8988T (cell line): Measurements from ENCODE around the gene CD58.
A peak's percentile ranks its signal among the peaks of the same experiment; 100 is the strongest.
"Not testable (repeated sequence)": the region's sequence is repeated elsewhere in the genome, so short reads cannot be mapped to it uniquely, and the experiment has no call there.

ENCODE experiments used
- DNase-seq: peaks from one replicate; pipeline ENCODE4 v3.0.0; 2011

CD58 gene

DNA sequence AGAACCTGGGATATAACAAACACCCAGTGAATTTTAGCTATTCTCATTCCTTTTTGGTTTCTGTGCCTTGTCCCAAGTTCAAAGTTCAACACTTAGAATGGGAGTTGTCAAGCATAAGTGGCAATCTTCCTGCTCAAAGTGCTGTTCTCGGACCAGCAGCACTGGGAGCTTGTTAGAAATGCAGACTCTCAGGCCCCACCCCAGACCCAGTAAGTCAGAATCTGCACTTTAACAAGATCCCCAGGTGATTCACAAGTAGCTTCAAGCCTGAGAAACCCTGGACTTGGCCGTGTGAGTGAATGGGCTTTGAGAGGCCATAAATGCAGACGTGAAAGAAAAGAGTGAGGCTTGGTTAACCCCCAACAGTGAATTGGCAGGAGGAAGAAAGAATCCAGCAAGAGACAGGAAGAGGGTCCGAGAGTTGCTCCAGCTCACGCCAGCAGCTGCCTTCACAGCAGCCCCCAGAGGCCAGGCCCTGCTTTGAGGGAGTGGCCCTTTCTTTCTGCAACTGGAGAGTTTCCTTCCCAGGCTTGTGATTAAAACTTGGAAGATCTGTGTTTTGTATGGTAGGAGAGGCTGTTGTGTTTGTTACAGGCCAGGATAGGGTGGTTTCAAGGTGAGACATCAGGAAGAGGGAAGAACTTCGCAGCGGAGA, 21.3 kb upstream of the CD58 start:
- DNase-seq, result not testable (repeated sequence)

DNA sequence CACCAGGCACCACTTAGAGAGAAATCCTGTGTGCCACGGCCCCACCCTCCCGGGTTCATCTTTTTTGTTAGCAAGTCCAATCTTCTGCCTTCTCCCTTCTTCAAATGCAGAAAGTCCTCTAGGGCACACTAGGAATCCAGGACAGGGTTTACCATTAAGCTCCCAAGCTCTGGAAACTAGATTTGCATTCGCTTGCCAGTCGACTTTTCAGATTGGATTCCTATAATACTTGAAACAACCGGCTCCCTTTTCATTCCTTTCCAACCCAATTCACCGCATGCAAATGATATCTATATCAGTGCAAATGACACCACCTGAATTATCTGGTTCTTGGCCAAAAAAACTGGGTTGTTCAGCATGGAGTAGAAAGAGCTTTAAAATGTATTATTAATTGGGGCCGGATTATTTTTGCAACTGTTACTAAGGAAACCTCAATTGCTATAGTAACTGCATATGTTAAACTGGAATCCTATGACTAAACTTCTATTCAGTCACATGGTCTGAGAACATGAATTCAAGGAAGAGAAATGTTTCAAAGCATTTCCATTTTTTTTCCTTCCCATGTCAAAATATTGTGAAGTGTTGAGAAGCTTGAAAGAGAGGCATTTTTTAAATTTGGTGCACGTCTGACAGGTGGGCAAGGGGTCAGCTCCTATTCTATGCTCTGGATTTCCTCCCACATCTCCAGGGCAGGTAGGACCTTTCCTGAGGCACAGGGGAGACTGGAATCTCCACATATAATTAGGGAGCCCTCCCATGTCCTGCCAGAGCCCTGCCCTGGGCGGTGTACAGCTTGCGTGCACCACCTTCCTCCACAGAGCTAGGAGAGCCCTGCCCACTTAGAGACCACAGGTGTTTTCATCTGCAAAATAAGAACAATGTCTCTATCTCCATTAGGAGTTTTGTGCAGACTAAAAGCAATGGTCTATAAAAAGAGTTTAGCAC, 20.5 kb upstream of the CD58 start:
- DNase-seq, result not testable (repeated sequence)

DNA sequence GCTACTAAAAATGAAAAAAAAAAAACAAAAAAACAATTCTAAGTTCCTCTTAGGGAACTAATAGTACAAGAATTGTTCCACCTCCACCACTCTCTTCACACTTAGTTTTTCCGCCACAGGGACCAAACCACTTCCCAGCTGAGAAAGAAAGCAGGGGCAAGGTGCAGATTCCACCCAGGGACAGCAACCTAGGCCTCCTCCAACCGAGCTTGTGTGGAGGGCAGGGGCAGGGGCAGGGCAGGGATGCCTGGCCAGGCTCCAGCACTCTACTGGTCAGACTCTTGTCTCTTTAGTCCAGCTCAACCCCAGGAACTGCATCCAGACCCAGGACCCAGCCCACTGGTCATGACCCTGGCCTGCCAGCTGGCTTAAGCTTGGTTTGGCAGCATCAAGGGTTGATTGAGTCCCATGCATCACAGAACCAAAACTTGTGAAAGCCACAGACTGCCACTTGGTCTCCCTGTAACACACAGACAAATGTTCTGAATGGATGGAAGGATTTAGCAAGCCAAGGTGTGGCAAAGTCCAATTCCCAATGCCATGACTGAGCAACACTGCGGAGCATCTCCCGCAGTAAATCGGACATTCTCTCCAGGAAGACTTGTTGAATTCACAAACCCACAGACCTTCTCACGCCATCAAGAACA, 19.7 kb upstream of the CD58 start:
- not testable (repeated sequence) for DNase-seq

DNA sequence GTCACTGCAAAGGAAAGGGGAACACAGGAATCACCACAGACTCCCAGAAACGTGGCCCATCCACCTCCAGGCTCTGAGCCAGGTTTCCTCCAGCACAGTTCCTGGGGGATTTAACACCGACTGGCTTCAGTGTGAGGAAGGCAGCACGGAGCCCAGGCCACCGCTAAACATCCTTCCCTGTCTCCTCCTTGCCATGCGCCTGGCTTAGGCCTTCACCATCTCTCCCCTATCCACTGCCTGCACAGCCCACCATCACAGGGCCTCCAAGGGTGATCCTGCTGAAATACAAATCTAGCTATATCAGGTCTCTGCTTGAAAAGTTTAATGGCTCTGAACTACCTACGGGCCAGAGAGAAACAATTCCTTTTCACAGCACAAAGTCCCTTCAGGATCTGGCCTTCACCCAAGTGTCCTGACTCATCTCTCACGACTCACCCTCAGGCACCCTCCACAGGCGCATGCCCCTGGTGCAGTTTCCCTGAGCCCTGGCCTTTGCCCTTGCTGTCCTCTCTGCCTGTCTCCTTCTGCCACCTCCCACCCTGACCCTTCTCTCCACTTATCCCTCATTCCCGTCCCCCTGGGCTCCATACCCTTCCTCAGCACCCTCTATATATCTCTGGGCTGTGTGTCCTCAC, 18.4 kb upstream of the CD58 start:
- DNase-seq, result not testable (repeated sequence)

DNA sequence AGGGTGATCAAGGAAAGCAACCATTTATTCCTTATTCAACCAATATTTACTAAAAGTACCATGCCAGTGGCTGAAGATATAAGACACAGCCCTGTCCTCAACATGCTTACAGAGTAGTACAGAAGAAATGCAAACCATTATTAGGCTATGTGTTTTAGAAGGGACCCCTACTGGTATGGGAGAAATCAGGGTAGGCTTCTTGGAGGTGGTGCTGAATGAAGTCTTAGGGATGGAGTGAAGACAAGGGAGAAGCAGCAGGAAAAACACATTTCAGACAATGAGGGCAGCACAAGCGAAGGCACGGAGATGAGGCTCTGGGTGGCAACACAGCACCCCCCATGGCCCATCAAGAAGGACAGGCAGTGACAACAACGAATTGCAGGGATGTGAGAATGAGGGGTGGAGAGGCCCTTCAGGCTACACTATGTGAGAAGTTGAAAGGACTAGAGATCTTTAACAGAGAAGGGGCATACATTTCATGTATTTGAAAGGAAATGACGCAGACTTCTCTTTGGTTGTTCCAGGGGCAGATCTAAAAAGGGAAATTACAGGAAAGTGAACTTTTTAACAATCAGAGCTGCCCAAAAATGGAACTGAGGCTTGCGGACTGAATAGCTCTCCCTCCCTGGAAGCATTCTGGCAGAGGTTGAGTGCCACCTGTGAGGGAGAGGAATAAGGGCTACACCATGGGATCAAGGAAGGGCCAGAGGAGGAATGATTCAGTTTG, 16.8 kb upstream of the CD58 start:
- no peak for DNase-seq

DNA sequence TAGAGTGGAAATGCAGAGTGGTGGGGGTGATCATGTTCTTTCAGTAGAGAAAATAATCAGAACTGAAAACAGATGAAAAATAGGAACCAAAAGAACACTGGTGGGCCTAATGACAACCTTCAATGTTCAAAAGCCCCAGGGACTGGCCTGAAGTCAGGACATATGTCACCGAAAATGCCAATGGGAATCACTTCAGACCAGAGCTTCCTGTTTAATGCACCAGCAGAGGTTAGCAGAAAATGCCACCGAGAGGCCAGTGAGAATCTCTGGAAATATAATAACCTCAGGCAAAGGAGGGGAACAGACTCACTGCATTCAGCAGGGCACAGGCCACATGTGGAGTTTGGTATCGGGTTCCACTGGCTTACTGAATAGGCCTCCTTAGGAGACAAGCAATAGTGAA, 15.9 kb upstream of the CD58 start:
- no peak for DNase-seq

DNA sequence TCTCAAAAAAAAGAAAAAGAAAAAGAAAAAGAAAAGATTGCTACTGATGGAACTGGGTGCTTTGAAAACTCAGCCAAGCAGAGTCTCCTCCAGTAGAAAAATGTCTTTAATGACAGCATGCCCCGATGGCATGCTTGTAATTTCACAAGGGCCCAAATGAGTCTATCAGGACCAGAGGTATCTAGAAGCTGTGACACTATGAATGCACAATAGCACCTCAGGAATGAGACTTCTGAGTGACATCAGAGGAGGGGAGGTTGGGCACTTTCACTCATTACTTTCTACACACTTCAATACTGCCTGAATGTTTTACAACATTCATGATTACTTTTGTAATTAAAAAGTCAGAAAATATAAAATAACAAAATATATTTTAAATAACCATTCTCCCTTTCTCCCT, 15.1 kb upstream of the CD58 start:
- DNase-seq, result no peak

DNA sequence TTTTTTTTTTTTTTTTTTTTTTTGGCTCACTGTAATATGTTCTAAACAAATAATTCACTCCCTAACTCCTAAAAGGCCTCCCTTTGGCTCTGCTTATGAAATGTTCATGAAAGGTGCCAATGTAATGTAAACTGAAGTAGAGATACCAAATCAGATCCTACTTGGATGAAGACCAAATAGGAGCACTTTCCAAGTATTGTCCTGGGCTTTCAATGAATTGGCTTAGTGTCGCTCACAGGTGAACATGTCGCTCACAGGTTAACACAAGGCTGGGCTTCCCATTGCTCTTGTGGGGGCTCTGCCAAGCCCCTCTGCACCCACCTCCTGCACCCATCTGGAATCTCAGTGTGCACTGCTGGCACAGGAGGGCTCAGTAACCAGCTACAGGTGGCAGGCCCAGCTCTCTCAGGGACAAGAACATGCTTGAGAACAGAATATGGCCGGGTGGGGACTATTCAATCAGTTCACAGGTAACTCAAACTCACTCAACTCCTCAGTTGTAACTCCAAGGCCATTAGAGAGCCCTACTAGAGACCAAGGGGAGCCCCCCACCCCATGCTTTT, 10.6 kb upstream of the CD58 start:
- DNase-seq, result no peak

DNA sequence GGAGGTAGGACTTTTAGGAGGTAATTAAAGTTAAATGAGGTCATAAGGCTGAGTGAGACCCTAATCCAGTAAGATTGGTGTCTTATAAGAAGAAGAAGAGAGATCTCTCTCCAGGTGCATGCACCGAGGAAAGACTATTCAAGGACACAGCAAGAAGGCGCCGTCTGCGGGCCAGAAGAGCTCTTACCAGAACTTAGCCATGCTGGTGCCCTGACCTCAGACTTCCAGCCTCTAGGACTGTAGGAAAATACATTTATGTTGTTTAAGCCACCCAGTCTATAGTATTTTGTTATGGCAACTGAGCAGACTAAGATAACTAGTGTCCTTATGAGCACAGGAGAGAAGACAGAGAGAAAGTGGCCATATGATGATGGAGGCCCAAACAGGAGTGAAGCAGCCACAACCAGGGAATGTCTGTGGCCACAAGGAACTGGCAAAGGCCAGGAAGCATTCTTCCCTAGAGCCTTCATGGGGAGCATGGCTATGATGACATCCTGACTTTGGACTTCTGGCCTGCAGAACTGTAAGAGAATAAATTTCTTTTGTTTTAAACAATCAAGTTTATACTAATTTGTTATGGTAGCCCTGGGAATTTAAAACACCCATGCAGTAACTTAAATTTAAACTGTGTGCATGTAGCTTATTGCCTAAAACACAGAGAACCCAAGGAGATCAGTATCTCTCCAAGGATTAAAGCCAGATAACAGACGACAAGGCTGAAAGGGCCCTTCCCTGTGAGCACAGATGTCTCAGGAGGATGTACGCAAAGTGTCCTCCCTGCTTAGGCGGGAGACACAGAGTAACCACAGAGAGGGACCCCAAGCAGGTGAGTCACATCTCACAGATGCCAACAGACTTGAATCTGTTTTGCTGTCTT, 9.9 kb upstream of the CD58 start:
- DNase-seq, result no peak

DNA sequence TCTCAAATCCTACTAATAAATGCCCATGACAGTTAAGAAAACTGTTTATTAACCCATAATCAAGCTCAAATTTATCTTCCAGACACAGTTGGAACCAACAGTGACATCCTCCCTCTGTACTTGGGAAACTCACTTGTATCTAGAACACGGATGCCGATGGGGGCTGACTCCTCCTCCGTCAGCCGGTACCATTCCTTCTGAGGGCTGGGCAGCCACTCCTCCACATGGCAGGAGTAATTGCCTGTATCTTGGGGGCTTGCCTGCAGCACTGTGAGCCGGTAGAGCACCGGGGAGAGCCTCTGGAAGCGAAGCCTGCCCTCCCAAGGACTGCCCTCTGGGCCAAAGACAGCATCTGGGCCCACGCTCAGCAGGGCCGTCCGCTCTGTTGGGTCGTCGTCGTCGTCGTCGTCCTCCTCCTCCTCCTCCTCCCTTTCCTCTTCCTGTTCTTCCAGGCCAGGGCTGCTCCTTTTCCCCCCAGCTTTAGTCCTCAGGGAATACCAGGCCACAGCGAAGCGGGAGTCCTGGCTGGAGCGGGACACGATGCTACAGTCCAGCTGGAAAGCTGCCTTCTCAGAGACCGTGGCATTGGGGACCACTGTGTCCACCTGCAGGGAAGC, 8.5 kb upstream of the CD58 start:
- no peak for DNase-seq

DNA sequence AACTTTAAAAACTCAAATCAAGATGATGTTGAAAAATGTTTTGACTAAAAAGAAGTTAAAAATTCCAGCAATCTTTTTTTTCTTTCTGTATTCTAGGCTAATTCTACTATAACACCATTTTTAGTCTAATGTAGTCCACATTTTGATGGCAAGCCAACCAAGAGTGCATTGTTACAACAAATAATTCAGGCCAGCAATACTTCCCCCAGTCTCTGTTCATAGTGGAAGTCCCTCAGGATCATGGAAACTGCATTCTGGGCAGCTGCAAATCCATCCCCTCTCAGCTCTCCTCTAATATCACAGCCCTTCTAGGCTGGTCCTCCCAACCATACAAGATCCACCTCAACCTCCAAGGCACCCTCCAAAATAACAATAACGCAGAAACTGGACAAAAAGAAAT, 7.8 kb upstream of the CD58 start:
- no peak for DNase-seq

DNA sequence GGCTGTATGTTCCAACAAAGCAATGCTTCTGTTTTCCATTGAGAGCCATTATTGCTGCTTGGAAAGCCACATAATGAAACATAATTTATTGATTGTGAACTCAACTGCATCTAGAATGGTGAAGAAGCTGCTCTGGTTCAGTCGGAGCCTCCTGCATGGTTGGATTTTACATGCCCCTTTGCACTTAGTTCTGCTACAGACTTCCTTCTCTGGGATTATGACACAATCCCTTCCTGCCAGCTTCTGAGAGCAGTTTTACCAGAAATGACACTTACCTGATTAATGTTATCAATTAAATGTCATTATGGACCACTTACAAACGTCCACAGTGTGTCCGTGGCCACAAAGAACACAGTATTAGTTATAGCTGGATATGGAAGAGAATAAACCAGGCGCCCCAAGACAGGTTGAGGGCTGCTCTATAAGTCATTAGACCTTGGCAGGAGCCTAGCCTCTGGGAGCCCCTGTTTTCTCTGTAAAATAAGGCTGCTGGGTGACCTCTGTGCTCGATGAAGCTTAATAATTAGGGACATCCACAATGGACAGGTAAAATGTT, 7.0 kb upstream of the CD58 start:
- DNase-seq, result no peak

DNA sequence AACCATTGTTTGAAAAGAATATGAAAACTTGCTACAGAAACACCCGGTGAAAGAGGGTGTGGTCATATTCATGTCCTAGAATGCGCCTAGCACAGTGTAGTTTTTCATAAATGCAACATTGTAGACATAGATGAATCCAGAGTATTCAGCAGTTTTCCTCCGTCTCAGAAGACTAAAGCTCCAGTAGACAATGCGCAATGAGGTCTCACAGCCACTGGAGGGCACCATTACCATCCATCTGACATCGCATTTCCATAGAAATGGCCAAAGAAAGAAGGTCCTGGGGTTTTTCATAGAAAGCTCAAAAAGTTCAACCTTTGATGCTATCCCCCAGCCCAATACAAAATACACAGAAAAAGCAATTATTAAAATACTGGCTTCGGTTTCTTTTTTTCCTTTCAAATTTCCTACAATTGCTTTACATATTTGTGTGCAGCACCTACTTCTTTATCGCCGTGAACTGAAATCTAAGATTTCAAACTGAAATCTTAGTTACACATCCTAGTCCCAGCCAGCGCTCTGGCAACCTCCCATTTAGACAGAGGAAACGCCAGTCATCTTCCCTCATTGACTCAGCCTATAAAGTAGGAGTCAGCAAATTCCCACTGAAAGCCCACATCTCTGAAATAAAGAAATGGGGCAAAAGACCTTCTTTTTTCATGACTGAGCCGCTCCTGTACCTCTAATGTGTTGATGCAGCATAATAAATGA, 3.9 kb upstream of the CD58 start:
- DNase-seq, result peak; percentile 52

DNA sequence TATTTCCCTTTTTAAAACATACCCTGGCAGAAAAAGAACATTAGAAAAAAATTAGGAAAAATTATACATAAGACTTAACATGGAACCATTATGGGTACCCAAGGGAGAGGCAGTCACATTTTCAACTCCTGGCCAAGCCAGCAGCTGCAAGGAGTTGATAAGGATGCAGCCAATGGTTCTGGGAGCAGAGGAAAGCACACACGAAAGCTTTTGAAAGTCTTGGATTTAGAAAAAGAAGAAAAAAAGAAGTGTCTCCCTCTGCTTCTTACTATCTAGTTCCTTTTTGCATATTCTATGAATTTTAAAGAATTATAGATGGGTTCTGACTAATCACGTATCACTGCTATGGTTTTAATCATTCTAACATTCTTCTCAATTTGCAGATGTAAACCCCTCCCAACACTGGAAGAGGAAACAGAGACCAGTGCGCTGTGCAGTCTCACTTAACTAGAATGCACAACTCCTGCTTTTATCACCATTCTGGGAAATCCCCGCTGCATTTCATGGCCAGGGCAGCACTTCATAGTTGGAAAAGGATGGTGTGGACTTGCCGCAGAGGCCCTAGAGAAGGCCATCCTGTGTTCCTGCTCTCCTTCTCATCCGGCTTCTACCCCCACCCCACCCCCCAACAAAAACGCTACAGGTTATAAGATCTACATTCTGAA, 2.7 kb upstream of the CD58 start:
- DNase-seq, result no peak

DNA sequence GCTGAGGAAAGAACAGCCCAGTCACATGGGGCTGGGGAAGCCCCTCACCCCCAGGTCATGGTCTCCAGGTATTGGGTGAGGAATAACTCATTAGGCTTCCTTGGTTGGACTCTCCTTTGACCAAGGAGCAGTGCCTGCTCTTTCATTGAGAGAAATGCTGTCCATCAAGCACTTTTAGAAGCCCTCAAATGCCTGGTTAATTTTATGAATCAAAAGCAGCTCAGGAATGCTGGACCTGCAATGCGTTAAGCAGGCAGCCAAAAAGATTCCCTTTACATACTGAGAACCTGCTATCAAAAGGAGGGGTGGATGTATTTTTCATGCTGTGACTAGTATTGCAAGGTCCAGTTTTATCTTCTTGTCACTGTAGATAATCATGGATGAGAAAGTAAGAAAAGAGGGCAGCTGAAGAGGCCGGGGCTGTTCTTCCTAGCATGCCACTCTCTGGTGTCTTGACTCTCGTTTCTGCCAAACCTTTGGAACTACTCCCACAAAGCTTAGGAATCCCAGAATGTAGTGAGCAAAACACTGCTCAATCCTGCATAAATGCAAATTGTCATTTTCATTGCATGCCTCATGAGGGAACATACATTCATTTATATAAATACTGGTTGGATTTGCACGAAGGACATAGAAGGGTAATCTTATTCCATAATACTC, 2.1 kb upstream of the CD58 start:
- no peak for DNase-seq

DNA sequence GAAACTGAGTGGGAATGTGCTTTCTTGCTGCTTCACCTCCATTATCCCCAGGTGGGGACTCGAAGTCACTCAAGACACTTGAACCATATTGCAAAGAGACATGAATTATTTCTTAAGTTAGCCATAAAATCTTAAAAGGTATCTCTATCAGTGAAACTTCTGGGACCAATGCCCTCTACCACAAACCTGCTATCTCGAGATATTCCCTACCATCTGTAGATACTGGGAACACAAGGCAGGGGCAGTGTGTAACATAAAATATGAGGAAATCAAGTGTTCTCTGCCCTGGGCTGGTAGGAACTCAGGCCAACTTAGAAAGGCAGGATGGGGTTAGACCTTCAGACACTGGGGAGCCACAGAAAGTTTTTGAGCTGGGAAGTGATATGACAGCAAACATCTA, 1.3 kb upstream of the CD58 start:
- DNase-seq, result no peak

DNA sequence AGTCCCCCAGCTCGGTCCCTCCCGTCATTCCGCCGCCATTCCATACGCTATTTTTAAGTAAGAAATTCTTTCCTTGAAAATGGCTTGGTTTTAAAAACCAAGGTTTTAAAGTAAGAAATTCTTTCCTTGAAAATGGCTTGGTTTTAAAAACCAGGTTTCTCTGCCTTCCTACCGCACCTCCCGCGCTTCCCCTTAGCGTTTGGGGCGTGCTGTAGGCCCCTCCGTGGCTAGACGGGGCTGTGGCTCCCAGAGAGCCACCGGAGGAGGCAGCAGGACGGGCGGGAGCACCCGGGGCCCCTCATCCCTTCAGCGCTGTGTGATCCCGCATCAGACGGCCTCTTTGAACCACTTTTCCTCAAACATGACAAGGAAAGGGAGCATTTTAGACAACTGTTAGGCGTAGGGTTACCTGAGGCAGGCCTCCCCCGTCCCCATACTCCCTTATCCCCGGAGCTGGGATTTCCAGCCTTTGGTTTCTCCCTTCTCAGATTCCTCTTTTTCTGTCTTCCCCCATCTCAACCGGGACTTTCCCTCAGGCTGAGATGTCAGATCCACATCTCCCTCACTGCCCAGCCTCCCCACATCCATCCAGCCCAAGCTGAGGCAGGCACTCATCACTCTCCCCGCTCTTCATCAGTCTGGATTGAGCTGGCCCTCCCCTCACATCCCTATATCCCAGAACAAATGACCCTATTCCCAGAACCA, 541 bp upstream of the CD58 start:
- DNase-seq, result no peak

DNA sequence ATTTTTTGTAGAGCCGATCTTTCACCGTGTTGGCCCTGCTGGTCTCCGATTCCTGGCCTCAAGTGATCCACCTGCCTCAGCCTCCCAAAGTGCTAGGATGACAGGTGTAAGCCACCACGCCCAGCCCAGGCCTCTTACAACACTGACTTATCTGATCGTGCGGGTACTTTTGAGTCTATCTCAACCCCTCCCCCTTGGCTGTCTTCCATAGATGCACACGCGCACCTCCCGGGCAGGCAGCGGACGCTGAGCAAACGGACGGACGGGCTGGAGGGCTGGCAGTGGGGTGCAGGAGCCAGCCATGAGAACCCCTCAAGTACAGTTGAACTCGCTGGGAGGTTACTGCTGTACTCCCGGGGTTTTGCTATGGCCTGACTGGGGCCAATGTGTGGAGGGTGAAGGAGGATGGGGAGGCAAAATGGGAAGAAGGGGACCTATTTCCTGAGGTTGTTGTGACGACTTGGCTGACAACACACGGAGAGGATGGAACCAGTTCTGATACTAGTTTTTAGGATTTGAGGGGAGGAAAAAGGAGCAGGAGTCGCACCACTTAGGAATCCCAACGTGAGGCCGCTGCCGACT, 959 bp downstream of the CD58 start:
- no peak for DNase-seq
